ENCODE results near the gene RRM1.
"Not testable (repeated sequence)": the region's sequence is repeated elsewhere in the genome, so short reads cannot be mapped to it uniquely, and the experiment has no call there.

RRM1 gene

GRCh38 chr11:4146070-4146771, 51.6 kb downstream of the RRM1 start:
- Histone ChIP-seq H3K4me3 (replicated peaks; ENCODE audit: low read depth, low read length) (no peak overlapping the region), H3K36me3 (ENCODE audit: control insufficient read depth, insufficient read depth, low read length) (no peaks in the 10 kb centered on the region), H3K27me3 (replicated peaks; ENCODE audit: control insufficient read depth, insufficient read depth, low read length) (no peaks in the 10 kb centered on the region)
- no peak for DNase-seq (ENCODE audit: extremely low read depth, insufficient read length)
- no peak for TF ChIP-seq CTCF (IDR thresholded peaks at IDR 0.05; ENCODE audit: insufficient read depth, low read length, poor library complexity, severe bottlenecking)

GRCh38 chr11:4146772-4147098, 52.1 kb downstream of the RRM1 start:
- Histone ChIP-seq H3K36me3 (ENCODE audit: control insufficient read depth, insufficient read depth, low read length) (no peaks in the 10 kb centered on the region), H3K4me3 (replicated peaks; ENCODE audit: low read depth, low read length) (no peak overlapping the region), H3K27me3 (replicated peaks; ENCODE audit: control insufficient read depth, insufficient read depth, low read length) (no peaks in the 10 kb centered on the region)
- DNase-seq (ENCODE audit: extremely low read depth, insufficient read length), result no peak
- no peak for TF ChIP-seq CTCF (IDR thresholded peaks at IDR 0.05; ENCODE audit: insufficient read depth, low read length, poor library complexity, severe bottlenecking)

GRCh38 chr11:4154503-4154902, 59.9 kb downstream of the RRM1 start:
- TF ChIP-seq CTCF (IDR thresholded peaks at IDR 0.05; ENCODE audit: insufficient read depth, low read length, poor library complexity, severe bottlenecking), result no peak
- Histone ChIP-seq H3K36me3 (ENCODE audit: control insufficient read depth, insufficient read depth, low read length) (no peaks in the 10 kb centered on the region), H3K4me3 (replicated peaks; ENCODE audit: low read depth, low read length) (no peak overlapping the region), H3K27me3 (replicated peaks; ENCODE audit: control insufficient read depth, insufficient read depth, low read length) (no peaks in the 10 kb centered on the region)
- no peak for DNase-seq (ENCODE audit: extremely low read depth, insufficient read length)

GRCh38 chr11:4156571-4156970, 62.0 kb downstream of the RRM1 start:
- TF ChIP-seq CTCF (IDR thresholded peaks at IDR 0.05; ENCODE audit: insufficient read depth, low read length, poor library complexity, severe bottlenecking), result no peak

GRCh38 chr11:4158818-4159217, 64.2 kb downstream of the RRM1 start:
- H3K36me3 ChIP-seq (ENCODE audit: control insufficient read depth, insufficient read depth, low read length); H3K4me3 ChIP-seq (replicated peaks; ENCODE audit: low read depth, low read length); H3K27me3 ChIP-seq (replicated peaks; ENCODE audit: control insufficient read depth, insufficient read depth, low read length); DNase-seq (ENCODE audit: extremely low read depth, insufficient read length): not testable (repeated sequence)

More at GRCh38 chr11:4156571-4156970, 62.0 kb downstream of the RRM1 start:
- H3K4me3 ChIP-seq (replicated peaks; ENCODE audit: low read depth, low read length), result no peak overlapping the region
- no peaks in the 10 kb centered on the region for H3K27me3 ChIP-seq (replicated peaks; ENCODE audit: control insufficient read depth, insufficient read depth, low read length)
- no peak for DNase-seq (ENCODE audit: extremely low read depth, insufficient read length)
- H3K36me3 ChIP-seq (ENCODE audit: control insufficient read depth, insufficient read depth, low read length), result no peaks in the 10 kb centered on the region

- Histone ChIP-seq H3K4me3 (replicated peaks; ENCODE audit: low read depth, low read length) (no peak overlapping the region), H3K27me3 (replicated peaks; ENCODE audit: control insufficient read depth, insufficient read depth, low read length) (no peaks in the 10 kb centered on the region), H3K36me3 (ENCODE audit: control insufficient read depth, insufficient read depth, low read length) (no peaks in the 10 kb centered on the region)
- no peak for TF ChIP-seq CTCF (IDR thresholded peaks at IDR 0.05; ENCODE audit: insufficient read depth, low read length, poor library complexity, severe bottlenecking)
- DNase-seq (ENCODE audit: extremely low read depth, insufficient read length), result no peak
Observed at GRCh38 chr11:4161305-4161704, 66.7 kb downstream of the RRM1 start.
